ENCODE data around the gene JSRP1.

- no peak for TF ChIP-seq CTCF (IDR thresholded peaks at IDR 0.05; ENCODE audit: low read depth, low read length, poor library complexity, severe bottlenecking)
- TF ChIP-seq EZH2phosphoT487 (IDR thresholded peaks at IDR 0.05; ENCODE audit: borderline replicate concordance, low read length), result no peak
Measured at GRCh38 chr19:2243274-2244124, 12.7 kb downstream of the JSRP1 start.
